ENCODE data around the gene HEMGN. TPM values are rescaled to one million over a fixed set of nuclear protein-coding genes. Genes with fewer than 3 reads are reported as not detected.
"Not testable (repeated sequence)": the region's sequence is repeated elsewhere in the genome, so short reads cannot be mapped to it uniquely, and the experiment has no call there.

The HEMGN gene
- total RNA-seq, 1 experiment from 2014 or later, result not detected

GRCh38 chr9:97964901-97965300, 26.9 kb upstream of the HEMGN start:
- no peak for DNase-seq (ENCODE audit: low read depth)

DNA sequence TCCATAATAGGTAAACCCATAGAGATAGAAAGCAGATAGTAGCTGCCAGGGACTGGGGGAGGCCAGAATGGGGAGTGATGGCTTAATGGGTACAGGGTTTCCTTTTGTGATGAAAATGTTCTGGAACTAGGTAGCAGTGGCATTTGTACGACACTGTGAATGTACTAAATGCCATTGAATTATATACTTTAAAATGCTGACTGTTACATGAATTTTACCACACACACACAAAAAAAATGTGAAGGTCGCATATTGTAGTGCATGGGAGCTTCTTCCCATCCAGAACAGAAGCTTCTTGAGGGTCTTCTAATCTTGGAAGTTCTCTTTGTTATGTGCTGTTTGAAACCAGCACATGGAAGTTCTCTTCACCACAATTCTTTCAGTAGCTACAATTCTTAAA, 25.3 kb upstream of the HEMGN start:
- no peak for DNase-seq (ENCODE audit: low read depth)

GRCh38 chr9:97962575-97962974, 24.6 kb upstream of the HEMGN start:
- DNase-seq (ENCODE audit: low read depth), result no peak

DNA sequence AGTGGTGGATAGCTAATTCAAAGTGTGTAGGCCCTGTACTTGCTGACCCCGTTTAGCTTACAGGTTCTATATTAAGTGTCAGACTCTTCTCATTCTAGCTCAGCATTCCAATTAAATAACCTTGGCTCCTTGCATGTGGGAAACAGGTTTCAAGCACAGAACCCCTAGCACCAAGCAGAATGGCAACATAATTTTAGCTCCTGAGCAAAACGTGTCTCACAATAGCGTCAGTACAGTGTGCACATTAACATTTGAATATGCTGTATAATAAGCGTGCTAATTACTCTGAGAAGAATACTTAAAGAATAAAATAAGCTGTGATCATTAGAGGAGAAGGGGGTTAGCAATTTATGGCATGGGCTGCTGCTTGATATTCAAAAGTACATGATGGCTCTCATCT, 24.2 kb upstream of the HEMGN start:
- DNase-seq (ENCODE audit: low read depth), result no peak

DNA sequence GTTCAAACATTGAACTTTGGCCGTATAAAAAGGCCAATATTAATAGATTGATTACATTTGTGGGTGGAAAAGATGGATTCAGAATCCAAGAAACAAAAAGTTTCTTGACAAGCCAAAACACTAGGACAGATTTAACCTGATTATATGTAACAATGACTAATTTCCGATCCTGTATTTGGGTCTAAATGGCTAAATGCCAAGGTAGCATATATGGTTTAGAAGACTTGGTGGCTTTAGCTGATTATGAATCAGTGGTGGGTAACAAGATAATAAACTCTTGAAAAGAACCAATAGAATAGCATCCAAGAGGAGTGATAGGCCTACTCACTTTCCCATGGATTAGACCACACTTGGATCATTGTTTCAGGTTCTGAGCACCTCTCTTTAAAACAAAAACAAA, 23.4 kb upstream of the HEMGN start:
- no peak for DNase-seq (ENCODE audit: low read depth)

GRCh38 chr9:97960678-97961328, 22.8 kb upstream of the HEMGN start:
- DNase-seq (ENCODE audit: low read depth), result not testable (repeated sequence)

DNA sequence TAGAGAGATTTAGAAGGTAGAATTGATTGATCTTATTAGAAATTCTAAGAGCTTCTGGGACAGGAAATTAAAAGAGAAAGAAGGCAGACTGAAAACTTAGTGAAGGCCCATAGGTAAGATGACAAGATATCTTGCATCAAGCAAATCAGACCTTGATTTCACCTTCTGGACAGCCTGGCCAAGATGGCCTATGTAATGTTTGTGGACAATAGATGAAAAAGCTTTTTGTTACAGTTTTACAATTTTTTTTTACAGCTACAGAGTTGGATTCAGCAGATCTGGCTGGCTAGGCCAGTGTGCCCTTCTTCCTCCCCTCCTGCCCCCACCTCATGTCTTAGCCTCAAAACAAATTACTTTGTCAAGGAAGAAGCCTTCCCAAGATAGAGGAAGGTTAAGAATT, 21.6 kb upstream of the HEMGN start:
- DNase-seq (ENCODE audit: low read depth), result no peak

- DNase-seq (ENCODE audit: low read depth), result peak; percentile 75
These were observed 21.0 kb upstream of the HEMGN start for GRCh38 chr9:97958812-97959511.

GRCh38 chr9:97956331-97956730, 18.4 kb upstream of the HEMGN start:
- DNase-seq (ENCODE audit: low read depth), result no peak

- DNase-seq (ENCODE audit: low read depth), result peak; percentile 47
These were observed 16.6 kb upstream of the HEMGN start for GRCh38 chr9:97954550-97954989.

DNA sequence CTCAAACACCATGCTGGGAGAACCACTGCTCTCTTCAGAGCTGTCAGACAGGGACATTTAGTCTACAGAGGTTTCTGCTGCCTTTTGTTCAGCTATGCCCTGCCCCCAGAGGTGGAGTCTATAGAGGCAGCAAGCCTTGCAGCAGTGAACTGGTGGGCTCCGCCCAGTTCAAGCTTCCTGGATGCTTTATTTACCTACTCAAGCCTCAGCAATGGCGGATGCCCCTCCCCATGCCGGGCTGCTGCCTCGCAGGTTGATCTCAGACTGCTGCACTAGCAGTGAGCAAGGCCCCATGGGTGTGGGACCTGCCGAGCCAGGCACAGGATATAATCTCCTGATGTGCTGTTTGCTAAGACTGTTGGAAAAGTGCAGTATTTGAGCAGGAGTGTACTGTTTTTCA, 12.9 kb upstream of the HEMGN start:
- DNase-seq (ENCODE audit: low read depth), result not testable (repeated sequence)

DNA sequence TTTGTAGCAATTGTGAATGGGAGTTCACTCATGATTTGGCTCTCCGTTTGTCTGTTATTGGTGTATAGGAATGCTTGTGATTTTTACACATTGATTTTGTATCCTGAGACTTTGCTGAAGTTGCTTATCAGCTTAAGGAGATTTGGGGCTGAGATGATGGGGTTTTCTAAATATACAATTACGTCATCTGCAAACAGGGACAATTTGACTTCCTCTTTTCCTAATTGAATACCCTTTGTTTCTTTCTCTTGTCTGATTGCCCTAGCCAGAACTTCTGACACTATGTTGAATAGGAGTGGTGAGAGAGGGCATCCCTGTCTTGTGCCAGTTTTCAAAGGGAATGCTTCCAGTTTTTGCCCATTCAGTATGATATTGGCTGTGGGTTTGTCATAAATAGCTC, 9.1 kb upstream of the HEMGN start:
- DNase-seq (ENCODE audit: low read depth), result not testable (repeated sequence)

DNA sequence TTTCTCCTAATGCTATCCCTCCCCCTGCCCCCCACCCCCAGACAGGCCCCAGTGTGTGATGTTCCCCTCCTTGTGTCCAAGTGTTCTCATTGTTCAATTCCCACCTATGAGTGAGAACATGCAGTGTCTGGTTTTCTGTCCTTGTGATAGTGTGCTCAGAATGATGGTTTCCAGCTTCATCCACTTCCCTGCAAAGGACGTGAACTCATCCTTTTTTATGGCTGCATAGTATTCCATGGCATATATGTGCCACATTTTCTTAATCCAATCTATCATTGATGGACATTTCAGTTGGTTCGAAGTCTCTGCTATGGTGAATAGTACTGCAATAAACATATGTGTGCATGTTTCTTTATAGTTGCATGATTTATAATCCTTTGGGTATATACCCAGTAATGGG, 7.5 kb upstream of the HEMGN start:
- not testable (repeated sequence) for DNase-seq (ENCODE audit: low read depth)

DNA sequence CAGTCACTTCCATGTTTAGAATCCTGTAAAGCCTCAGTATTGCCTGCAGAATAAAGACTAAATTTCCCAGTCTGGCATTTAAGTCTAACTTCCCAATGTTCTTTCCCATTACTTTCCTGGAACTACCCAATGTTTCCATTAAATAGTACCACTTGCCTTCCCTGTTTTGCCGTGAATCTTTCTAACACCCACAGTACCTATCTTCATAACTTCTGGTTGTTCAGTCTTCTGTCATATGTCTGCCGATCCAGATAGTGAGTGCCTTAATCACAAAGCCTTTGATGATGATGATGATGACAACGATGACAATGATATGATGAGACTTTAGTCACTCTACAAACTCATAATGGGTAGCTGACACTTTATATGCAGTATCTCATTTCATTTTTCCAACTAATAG, 6.6 kb upstream of the HEMGN start:
- DNase-seq (ENCODE audit: low read depth), result no peak

GRCh38 chr9:97943308-97943855, 5.4 kb upstream of the HEMGN start:
- no peak for DNase-seq (ENCODE audit: low read depth)

DNA sequence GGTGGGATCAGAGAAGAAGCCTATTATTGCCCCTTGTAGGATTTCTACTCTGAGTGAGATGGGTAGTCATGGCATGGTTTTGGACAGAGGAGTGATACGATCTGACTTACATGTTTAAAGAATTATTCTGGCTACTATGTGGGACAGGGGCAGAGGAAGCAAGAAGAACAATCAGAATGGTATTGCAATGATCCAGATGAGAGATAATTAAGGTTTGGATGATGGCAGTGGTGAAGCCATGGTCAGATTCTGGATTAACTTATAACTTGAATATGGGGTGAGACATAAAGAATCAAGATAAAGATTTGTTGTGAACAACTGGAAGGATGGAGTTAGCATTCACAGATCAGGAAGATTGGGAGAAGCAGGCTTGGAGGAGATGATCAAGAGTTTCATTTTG, 3.4 kb upstream of the HEMGN start:
- no peak for DNase-seq (ENCODE audit: low read depth)

DNA sequence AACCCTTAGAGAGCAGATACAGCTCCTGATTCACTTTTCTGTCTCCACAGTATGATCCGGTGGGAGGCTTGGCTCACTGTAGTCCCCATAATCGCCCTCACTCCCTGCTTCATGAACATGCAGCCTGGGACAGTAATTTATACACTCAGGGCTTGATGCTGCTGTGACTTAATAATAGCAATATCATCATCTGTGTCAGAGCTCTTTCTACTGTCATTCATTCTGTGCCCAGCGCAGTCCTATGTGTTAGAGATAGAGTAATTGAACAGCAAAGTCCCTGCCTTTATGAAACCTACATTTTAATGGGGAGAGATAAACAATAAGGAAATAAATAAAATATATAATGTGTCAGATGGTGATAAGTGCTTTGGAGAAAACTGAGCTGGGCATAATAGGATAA, 2.8 kb upstream of the HEMGN start:
- no peak for DNase-seq (ENCODE audit: low read depth)

- no peak for DNase-seq (ENCODE audit: low read depth)
These were observed 2.3 kb upstream of the HEMGN start for GRCh38 chr9:97940233-97940632.

GRCh38 chr9:97936998-97937397, 974 bp downstream of the HEMGN start:
- no peak for DNase-seq (ENCODE audit: low read depth)

DNA sequence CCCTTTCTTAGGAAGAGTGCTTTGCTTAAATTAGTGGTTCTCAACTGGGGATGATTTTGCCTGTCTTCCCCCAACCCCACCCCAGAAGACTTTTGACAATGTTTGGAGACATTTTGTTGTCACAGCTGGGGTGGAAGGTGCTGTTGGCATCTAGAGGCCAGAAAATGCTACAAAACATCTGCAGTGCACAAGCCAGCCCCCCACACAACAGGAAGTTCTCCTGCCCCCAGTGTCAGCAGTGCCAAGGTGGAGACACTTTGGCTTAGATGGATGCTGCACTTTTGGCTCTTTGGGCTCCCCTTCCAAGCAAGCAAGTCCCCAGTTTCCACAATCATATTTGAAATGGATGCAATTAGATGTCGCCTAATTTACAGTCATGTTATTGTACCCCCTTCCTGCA, 2.7 kb downstream of the HEMGN start:
- DNase-seq (ENCODE audit: low read depth), result no peak

GRCh38 chr9:97934321-97935115, 3.5 kb downstream of the HEMGN start:
- no peak for DNase-seq (ENCODE audit: low read depth)

- DNase-seq (ENCODE audit: low read depth), result no peak
These were observed 4.5 kb downstream of the HEMGN start for GRCh38 chr9:97933297-97933998.

Measured in M059J (cell line).